NCI-H510A treated with DMSO at 0.1 percent for 48 hours (cell line): Measurements from ENCODE around the gene MAPK11.
"Not testable (repeated sequence)": the region's sequence is repeated elsewhere in the genome, so short reads cannot be mapped to it uniquely, and the experiment has no call there.

ENCODE experiments used
- DNase-seq: peaks from one replicate; lab custom pipeline; 2025; lab: John Stamatoyannopoulos, UW

MAPK11 gene

DNA sequence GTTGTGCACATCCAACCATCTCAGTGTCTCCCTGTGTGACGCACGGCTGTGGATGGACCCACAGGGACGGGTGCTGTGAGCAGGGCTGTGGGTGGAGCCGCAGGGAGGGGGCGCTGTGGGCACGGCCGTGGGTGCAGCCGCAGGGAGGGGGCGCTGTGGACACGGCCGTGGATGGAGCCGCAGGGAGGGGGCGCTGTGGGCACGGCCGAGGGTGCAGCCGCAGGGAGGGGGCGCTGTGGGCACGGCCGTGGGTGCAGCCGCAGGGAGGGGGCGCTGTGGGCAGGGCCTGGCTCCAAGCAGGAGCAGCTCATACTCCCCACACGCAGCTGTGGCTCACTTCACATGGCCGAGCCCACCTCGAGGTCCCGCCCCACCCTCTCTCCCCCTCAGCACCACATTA, 6.0 kb upstream of the MAPK11 start:
- no peak for DNase-seq

GRCh38 chr22:50275181-50276055, 5.2 kb upstream of the MAPK11 start:
- DNase-seq: no peak

DNA sequence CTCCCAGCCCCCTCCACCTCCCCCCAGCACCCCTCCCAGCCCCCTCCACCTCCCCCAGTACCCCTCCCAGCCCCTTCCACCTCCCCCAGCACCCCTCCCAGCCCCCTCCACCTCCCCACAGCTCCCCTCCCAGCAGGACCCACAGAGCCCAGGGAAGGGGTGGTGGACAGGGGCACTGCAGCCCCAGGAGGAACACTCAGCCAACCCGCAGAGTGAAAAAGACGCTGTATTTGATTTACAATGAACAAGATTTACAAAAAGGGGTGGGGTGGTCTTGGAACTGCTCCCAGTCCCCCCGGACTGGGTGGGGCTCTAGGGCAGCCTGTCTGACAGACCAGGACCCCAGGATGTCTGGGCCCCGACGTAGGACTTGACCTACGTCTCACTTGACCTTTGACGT, 4.6 kb upstream of the MAPK11 start:
- DNase-seq: no peak

DNA sequence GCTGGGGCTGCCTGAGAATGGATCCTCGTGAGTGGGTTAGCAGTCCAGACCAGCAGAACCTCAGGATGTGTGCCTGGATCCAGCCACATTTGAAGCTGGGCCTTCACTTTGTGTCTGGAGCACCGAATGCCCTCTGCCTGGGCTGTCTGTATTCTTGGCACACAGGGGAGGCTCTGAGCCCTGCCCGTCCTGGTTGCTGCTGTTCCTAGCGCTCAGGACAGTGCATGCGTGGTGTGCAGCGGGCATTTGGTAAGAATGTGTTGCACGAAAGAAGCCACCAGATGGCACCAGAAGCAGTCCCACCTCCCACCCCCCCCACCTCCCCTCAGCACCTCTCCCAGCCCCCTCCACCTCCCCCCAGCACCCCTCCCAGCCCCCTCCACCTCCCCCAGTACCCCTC, 4.1 kb upstream of the MAPK11 start:
- DNase-seq: peak; percentile 27

DNA sequence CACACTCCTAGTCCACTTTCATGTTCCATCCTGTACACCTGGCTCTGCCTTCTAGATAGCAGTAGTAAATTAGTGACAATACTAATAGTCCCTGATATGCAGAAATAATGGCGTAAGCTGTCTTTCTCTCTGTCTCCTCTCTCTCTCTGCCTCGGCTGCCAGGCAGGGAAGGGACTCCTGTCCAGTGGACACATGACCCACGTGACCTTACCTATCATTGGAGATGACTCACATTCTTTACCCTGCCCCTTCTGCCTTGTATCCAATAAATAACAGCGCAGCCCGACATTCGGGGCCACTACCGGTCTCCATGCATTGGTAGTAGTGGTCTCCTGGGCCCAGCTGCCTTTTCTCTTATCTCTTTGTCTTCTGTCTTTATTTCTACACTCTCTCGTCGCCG, 3.6 kb upstream of the MAPK11 start:
- DNase-seq: not testable (repeated sequence)

DNA sequence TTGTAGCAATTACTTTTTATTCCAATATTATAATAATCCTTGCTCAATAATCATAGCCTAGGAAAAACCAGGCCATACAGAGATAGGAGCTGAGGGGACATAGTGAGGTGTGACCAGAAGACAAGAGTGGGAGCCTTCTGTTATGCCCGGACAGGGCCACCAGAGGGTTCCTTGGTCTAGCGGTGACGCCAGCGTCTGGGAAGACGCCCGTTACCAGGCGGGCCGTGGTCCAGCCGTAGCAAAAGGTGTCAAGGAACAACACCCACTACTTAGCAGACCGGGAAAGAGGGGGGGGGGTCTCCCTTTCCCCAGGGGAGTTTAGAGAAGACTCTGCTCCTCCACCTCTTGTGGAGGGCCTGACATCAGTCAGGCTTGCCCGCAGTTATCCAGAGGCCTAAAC, 3.2 kb upstream of the MAPK11 start:
- DNase-seq: not testable (repeated sequence)

DNA sequence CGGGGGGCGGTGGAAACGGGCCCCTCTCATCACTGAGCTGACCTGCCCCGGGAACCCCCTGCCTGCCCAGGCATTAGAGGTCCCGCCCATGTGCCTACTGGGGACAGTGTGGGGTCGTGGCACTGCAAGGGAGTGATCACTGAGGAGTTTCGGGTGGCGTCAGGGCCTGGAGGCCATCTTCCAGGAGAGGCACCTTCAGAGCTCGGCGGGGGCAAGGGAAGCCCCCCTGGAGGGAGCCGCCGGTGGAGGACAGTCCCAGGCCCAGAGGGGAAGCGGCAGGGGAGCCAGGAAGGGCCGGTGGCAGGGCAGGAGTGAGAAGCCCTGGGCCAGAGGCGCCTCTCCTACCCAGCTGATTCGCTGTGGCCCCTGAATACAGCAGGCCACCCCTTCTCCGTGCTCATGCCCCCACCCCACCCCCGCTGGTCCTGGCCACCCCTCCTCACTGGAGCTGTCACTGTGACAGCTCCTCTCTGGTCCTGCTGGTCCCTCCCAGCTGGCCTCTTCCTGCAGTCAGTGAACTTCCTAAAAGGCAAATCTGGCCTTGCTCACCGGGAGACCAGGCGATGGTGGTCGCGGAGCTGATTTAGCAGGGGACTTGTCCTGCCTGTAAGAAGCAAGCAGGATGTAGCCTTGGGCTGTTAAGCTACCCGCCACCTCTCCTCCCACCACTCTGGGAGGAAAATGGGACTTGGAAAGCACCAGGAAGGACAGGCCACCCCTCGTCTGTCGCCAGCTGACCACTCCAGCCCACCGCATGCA, 2.0 kb upstream of the MAPK11 start:
- DNase-seq: no peak

DNA sequence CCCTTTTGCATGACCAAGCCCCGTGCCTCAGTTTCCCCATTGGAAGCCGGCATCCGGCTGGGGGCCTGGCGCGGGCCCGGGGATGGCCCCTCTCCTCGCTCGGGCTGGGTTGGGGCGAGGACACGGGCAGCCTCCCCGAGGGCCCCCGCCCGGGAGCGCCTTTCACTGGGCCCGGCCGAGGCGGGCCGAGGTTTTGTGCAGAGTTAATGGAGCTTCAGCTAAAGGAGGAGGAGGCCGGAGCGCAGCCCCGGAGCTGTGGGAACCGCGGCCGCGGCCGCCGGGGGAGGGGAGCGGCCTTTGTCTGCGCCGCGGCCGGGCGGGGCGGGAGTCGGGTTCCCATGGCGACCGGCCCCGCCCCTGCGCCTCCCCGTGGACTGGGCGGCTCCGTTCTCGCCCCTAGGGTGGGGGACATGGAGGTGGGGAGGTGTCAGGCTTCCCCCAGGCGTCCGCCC, 1.4 kb upstream of the MAPK11 start:
- peak; percentile 43 for DNase-seq

DNA sequence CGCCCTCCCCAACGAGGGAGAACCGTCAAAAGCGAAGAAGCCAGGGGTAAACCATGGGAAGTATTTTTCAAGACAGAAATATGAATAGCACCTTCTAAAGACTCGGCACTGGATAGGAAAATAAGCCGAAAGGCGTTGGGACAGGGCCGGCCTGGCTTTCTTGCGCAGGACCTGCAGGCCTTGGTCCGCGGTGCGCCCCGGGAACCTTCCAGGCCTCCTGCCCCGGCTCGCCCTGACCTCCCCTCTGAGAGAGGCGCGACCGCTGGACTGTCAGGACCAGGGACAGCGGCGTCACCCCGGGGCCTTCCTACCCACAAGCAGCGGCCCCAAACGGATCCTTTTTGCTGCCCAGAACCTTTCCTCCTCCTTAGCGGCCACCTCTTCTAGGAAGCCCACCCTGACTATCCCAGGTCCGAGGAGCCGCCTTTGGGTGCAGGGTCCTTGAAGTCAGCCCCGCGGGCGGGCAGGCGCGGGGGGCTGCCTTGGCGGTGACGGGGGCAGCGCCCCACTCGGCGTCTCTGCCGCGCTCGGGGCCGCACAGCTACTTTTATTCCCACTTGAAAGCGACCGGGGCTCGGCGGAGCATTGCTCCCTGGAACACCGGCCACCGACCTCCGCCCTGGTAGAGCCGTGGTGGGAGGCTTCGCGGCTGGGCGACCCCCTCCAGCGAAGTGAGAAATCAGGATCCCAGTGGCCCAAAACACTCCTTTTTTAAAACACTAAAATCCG, 650 bp upstream of the MAPK11 start:
- no peak for DNase-seq

- no peak for DNase-seq
Observed at GRCh38 chr22:50269573-50269969, 609 bp downstream of the MAPK11 start.

DNA sequence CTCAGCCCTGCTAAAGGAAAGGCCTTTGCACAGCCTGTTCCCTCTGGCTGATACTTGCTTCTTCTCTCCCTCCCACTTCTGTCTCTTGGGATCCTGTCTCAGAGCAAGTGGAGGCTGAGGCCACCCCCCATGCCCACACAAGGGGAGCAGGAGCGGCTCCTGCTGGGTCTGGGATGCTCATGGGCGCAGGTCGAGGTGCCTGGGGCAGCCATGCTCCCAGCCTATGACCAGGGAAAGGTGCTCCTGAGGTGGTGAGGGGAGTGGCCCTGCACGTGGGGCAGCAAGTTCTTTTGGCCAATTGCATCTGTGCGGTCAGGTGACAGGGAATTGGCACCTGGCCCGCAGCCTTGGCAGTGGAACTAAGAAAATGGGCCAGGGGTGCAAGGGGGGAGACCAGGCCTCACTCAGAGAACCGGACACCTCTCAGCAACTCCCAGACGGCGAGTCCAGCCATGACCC, 1.5 kb downstream of the MAPK11 start:
- DNase-seq: peak; percentile 30

DNA sequence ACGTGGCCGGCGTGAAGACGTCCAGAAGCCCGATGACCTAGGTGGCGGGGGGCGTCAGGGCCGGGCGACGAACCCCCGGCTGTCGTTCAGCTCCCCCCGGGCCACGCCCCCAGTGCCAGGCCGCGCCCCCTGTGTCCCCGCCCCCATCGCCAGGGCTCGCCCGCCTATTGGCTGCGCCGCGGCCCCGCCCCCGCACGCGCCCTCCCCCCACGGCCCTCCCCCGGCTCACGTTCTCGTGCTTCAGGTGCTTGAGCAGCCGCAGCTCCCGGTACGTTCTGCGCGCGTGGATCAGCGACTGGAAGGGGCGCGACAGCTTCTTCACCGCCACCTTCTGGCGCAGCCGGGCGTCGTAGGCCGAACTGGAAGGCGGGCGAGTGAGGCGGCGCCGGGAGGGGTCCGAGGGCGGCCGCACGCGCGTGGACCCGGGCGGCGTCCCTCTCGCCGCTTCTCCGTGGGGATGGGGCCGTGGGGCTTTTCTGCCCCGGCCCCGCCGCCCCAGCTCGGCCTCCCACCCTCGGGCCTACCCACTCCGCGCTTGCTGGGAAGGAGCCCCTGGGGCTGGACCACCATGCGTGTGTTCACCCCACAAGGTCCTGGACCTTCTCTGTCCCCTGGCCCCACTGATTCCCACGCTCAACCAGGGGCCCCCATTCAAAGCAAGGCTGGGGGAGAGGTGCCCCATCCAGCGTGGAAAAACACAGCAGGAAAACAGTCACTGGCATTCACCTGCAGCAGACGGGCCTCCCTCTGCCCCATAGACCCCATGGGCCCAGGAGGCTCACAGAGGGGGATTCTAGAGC, 2.4 kb downstream of the MAPK11 start:
- DNase-seq: no peak

GRCh38 chr22:50266994-50267393, 3.2 kb downstream of the MAPK11 start:
- no peak for DNase-seq

GRCh38 chr22:50264946-50265669, 5.1 kb downstream of the MAPK11 start:
- DNase-seq: no peak

DNA sequence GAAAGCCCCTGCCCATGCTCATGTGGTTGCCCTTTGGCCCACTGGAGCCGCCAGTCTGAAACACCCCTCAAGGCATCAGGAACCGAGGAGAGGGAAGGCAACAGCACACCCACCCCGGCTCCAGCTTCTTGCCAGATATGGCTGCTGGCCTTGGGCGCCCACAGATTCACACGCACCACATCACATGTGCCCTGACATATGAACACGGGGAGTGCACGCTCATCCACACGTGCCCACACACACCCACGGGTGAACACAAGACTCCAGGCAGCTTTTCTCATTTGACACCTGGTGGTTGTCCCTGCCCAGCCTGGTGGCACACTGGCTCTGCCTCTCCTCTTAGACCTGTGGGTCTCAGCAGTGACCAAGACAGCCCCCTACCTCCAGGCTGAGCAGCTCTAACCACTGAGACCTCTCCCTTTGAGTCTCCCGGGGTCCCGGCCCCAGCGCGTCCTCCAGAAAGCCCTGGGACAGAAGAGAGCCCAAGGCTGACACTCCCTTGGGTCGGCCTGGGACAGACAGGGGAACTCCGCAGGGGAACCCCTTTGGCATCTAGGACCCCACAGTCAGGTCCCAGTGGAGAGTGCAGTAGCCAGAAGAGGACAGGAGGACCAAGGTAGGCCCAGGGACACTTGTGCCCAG, 6.0 kb downstream of the MAPK11 start:
- DNase-seq: no peak

DNA sequence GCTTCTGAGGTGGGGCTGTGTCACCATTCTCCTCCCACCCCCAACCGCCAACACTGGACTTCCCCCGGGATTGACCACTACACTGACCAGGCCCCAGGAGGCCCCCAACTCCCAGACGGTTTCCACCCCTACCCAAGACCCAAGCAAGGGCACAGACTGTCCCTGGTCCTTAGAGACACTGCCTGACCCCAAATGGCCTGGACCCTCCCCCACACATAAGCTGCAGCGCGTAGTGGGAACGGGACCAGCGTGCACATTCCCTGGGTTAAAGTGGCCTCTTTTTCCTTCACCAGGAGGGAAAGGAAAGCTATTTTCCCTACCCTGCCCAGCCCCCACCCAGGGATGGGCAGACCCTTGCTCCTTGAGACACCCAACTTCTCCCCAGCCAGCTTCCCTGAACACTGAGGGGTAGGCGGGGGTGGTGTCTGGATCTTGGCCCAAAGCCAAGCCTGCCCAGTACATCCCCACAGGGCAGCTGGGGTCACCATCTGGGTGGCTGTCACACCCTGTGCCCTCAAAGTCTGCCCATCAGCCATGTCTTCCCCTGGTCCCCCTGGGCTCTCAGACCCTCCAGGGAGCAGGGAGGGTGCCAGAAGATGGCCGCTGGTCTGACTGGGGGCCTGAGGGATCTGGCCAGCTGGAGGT, 7.1 kb downstream of the MAPK11 start:
- no peak for DNase-seq

- peak; percentile 34 for DNase-seq
Observed at GRCh38 chr22:50262460-50262911, 7.7 kb downstream of the MAPK11 start.

DNA sequence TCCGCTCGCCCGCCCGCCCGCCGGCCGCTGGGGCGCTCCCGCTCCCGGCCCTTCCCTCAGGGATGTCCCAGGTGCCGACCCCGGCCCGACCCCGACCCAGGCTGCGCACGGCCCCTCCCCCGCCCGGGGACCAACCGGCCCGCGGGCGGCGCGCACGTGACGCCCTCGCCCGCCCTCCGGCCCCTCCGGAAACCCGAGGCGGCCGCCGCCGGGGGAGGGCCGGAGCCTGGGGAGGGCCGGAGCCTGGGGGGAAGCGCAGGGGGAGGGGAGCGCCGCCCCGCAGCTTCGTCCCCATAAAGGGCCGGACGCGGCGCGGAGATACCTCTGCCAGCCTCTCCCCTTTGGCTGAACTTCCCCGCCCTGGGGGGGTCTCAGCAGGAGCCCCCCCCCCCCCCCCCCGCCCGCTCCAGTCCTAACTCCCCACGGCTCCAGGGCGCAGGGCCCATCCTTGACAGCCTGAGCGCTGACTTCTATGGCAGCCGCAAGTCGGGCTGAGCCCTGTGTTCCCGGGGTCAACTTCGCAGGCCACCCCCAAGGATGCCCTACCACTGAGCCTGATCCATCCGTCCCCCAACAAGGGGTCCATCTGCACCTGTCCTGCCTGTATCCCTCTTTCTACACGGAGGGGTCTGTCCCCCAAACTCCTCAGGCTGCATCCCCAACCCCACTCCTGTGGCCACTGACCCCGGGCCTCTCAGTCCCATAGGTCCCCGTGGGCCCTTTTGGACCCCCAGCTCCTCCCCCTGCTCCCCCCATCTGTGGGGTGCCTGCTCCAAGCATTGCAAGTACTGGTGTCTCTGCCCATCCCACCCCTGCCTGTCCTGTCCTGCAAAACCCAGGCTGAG, 8.3 kb downstream of the MAPK11 start, which contains the start of gene MAPK12:
Gene MAPK12 (minus strand): TSS at position 69 of the 845 bp plus-strand sequence. CDS start 174 bp downstream, outside the sequence.
- peak; percentile 15 for DNase-seq
